HepG2 (cell line): ENCODE measurements around the gene DDX46. TPM values are rescaled to one million over a fixed set of nuclear protein-coding genes. Genes with fewer than 3 reads are reported as not detected.

Source experiments
- ATAC-seq: fragments of 200-7000 bp; cut with Tn5 transposase; 3 replicates; pipeline ENCODE4 v1.9.1; 2020; ENCODE audit warnings: mild to moderate bottlenecking, moderate library complexity
- Bru-seq: library from RNA; stranded (reverse); fragments of 400-500 nt; gene quantifications from one replicate; lab custom pipeline; 2021; lab: Mats Ljungman, UMichigan
- BruChase-seq, 2 experiments: library from RNA; stranded (reverse); fragments of 400-500 nt; gene quantifications; one replicate each; lab custom pipeline; 2021; lab: Mats Ljungman, UMichigan
- BruUV-seq: library from RNA; stranded (reverse); fragments of 400-500 nt; replicated peaks from 2 replicates; lab custom pipeline; 2021; lab: Mats Ljungman, UMichigan
- CTCF ChIA-PET: fragments of 300-600 bp; formaldehyde crosslinking; extraction: SDS; loops from one replicate; lab custom pipeline; 2021; ENCODE audit warnings: low total read pairs, inconsistent platforms, low intra/inter-chr PET ratio; lab: Yijun Ruan, JAX
- POLR2A ChIA-PET: fragments of 350-600 bp; sonication (Branson Sonifier 250); formaldehyde crosslinking; loops from one replicate; lab custom pipeline; 2020; ENCODE audit warnings: antibody characterized with exemption, inconsistent platforms; lab: Yijun Ruan, JAX
- DNase-seq: peaks from one replicate; pipeline ENCODE4 v3.0.0-alpha.2; 2015; ENCODE audit warnings: low spot score
- FAIRE-seq: peaks from 3 replicates; lab custom pipeline; 2011; peaks lifted over from hg19 to GRCh38; lab: Jason Lieb, UNC
- H2AFZ ChIP-seq: one replicate; pipeline ENCODE4 v1.6.1; 2011; ENCODE audit warnings: low read length, inconsistent platforms
- H3K27ac ChIP-seq: fragments of 300-600 bp; 3 replicates; pipeline ENCODE4 v1.8.0; 2011; ENCODE audit warnings: mixed run types, mild to moderate bottlenecking, mixed read lengths, low read length, inconsistent platforms; ENCODE audit not compliant: insufficient read depth; ENCODE audit errors: extremely low read length
- H3K27me3 ChIP-seq, 2 experiments: fragments of 200-600 bp in 1 of 2; 2 replicates in 1 of 2; 3 replicates in 1 of 2; pipeline versions ENCODE4 v1.6.0 to v1.8.0; 2011; ENCODE audit warnings: low read length in 2 of 2, mild to moderate bottlenecking in 2 of 2, moderate library complexity in 2 of 2, inconsistent platforms in 1 of 2; ENCODE audit not compliant: insufficient read depth in 2 of 2, control insufficient read depth in 1 of 2
- H3K36me3 ChIP-seq, 2 experiments: fragments of 200-600 bp in 1 of 2; replicated peaks in 1 of 2; 2 replicates in 1 of 2; 3 replicates in 1 of 2; pipeline versions ENCODE4 v1.5.1 to v1.8.0; 2011; ENCODE audit warnings: low read length in 2 of 2, inconsistent platforms in 1 of 2; ENCODE audit not compliant: insufficient read depth in 2 of 2, control insufficient read depth in 1 of 2
- H3K4me1 ChIP-seq: 2 replicates; pipeline ENCODE4 v1.5.1; 2012; ENCODE audit warnings: low read length, inconsistent platforms; ENCODE audit not compliant: insufficient read depth
- H3K4me2 ChIP-seq: 2 replicates; pipeline ENCODE4 v1.6.0; 2011; ENCODE audit warnings: low read depth, low read length, inconsistent platforms
- H3K4me3 ChIP-seq, 3 experiments: fragments of 200-600 bp in 1 of 3; sonication (generic), shearing (Covaris generic) in 1 of 3; replicated peaks in 1 of 3; 2 replicates each; pipeline ENCODE4 v1.5.1; 2011 to 2016; ENCODE audit warnings: low read length in 3 of 3, inconsistent platforms in 2 of 3, low read depth in 2 of 3, mild to moderate bottlenecking in 2 of 3, control low read depth in 1 of 3, mixed read lengths in 1 of 3; ENCODE audit not compliant: insufficient read depth in 1 of 3
- H3K79me2 ChIP-seq: one replicate; pipeline ENCODE4 v1.6.1; 2011; ENCODE audit warnings: low read length, inconsistent platforms; ENCODE audit not compliant: insufficient read depth
- H3K9ac ChIP-seq: 2 replicates; pipeline ENCODE4 v1.6.0; 2011; ENCODE audit warnings: mild to moderate bottlenecking, low read depth, low read length, inconsistent platforms; ENCODE audit not compliant: insufficient read depth
- H3K9me3 ChIP-seq: 2 replicates; pipeline ENCODE4 v1.5.1; 2012; ENCODE audit warnings: mild to moderate bottlenecking, low read length
- H4K20me1 ChIP-seq: 2 replicates; pipeline ENCODE4 v1.6.0; 2011; ENCODE audit warnings: inconsistent platforms, mild to moderate bottlenecking, low read length, moderate library complexity; ENCODE audit not compliant: insufficient read depth
- FOSL2 ChIP-seq: sonication (generic); formaldehyde crosslinking; IDR thresholded peaks from 2 replicates; pipeline ENCODE4 v1.4.0; 2020; ENCODE audit warnings: missing genetic modification reagents
- KLF16 ChIP-seq, 2 experiments: sonication (generic) in 1 of 2; formaldehyde crosslinking in 1 of 2; IDR thresholded peaks; 2 replicates each; pipeline versions ENCODE4 v1.6.1 to v1.8.0; 2016 to 2023; ENCODE audit warnings: missing genetic modification reagents in 2 of 2, missing compliant biosample characterization in 1 of 2
- MAF1 ChIP-seq: sonication (generic); formaldehyde crosslinking; IDR thresholded peaks from 2 replicates; pipeline ENCODE4 v1.5.0; 2020; ENCODE audit warnings: missing genetic modification reagents, borderline replicate concordance
- NKX3-1 ChIP-seq: sonication (generic); formaldehyde crosslinking; IDR thresholded peaks from 2 replicates; pipeline ENCODE4 v1.5.0; 2020; ENCODE audit warnings: missing genetic modification reagents
- PHF20 ChIP-seq: sonication (generic); formaldehyde crosslinking; IDR thresholded peaks from 2 replicates; pipeline ENCODE4 v1.5.0; 2020; ENCODE audit warnings: mild to moderate bottlenecking, missing genetic modification reagents
- ZFAT ChIP-seq: sonication (generic); formaldehyde crosslinking; conservative IDR thresholded peaks from 2 replicates; pipeline ENCODE4 v1.8.1; 2023; ENCODE audit warnings: missing genetic modification reagents, inconsistent platforms
- ZNF263 ChIP-seq: sonication (generic); formaldehyde crosslinking; IDR thresholded peaks from 2 replicates; pipeline ENCODE4 v1.4.0; 2020; ENCODE audit warnings: missing genetic modification reagents
- ZNF7 ChIP-seq: IDR thresholded peaks from 2 replicates; pipeline ENCODE4 v1.6.1; 2016; ENCODE audit warnings: missing biosample characterization, missing genetic modification reagents
- ZNF773 ChIP-seq: sonication (generic); formaldehyde crosslinking; IDR thresholded peaks from 2 replicates; pipeline ENCODE4 v1.4.0; 2020; ENCODE audit warnings: missing genetic modification reagents, borderline replicate concordance
- WGBS: methylation state at CpG from one replicate; pipeline ENCODE4 v1.1.6; 2017; ENCODE audit warnings: low lambda C conversion rate; 5-methylcytosine and 5-hydroxymethylcytosine counted together
- in situ Hi-C: cut with HindIII; loops from 2 replicates; pipeline ENCODE4 v1.10.0; 2017; ENCODE audit warnings: low pct_unique_long_range_greater_than_20kb; ENCODE audit not compliant: extremely low pct_ligation_motif_present
- intact Hi-C: fragments of 100-400 bp; cut with micrococcal nuclease; formaldehyde crosslinking; loops from one replicate; pipeline ENCODE4 v1.10.0; 2022; ENCODE audit not compliant: unreplicated experiment
- long read RNA-seq, 2 experiments: library from RNA in 1 of 2; library from polyadenylated mRNA in 1 of 2; stranded (forward) in 1 of 2; unstranded in 1 of 2; transcript quantifications; one replicate each; pipeline ENCODE4 v2.0.0, GENCODE V29; 2019 to 2022
- polyA minus RNA-seq, 3 experiments: library from RNA; depleted of rRNA, polyadenylated mRNA; stranded (reverse); fragments of >200 nt; gene quantifications; 2 replicates each; pipeline ENCODE4 v1.2.3, GENCODE V29; 2011; ENCODE audit warnings: low replicate concordance in 1 of 3
- polyA plus RNA-seq, 8 experiments: library from polyadenylated mRNA; depleted of rRNA in 3 of 8; stranded (reverse) in 7 of 8; unstranded in 1 of 8; fragments of >200 nt; fragmentation: Illumina TruSeq in 4 of 8; extraction: Trizol in 4 of 8; gene quantifications; 2 replicates each; pipeline versions ENCODE4 v1.2.1 to v1.2.3, GENCODE V29; 2011 to 2016; ENCODE audit warnings: low read depth in 4 of 8, missing spikeins in 1 of 8, mixed read lengths in 1 of 8; ENCODE audit not compliant: insufficient read depth in 1 of 8
- total RNA-seq, 5 experiments: library from RNA; depleted of rRNA; stranded (reverse); fragments of >200 nt; fragmentation: Illumina TruSeq; extraction: Trizol; gene quantifications; 2 replicates each; pipeline ENCODE4 v1.2.3, GENCODE V29; 2016; ENCODE audit warnings: low read depth in 1 of 5
- TF ChIP-seq, protein P1 (sequence below): IDR thresholded peaks from 2 replicates; pipeline ENCODE4 v1.6.1; 2016; ENCODE audit warnings: missing compliant biosample characterization, missing genetic modification reagents, borderline replicate concordance
- TF ChIP-seq, protein P2 (sequence below): sonication (generic); formaldehyde crosslinking; IDR thresholded peaks from 2 replicates; pipeline ENCODE4 v1.4.0; 2020; ENCODE audit warnings: missing genetic modification reagents

The DDX46 gene, protein sequence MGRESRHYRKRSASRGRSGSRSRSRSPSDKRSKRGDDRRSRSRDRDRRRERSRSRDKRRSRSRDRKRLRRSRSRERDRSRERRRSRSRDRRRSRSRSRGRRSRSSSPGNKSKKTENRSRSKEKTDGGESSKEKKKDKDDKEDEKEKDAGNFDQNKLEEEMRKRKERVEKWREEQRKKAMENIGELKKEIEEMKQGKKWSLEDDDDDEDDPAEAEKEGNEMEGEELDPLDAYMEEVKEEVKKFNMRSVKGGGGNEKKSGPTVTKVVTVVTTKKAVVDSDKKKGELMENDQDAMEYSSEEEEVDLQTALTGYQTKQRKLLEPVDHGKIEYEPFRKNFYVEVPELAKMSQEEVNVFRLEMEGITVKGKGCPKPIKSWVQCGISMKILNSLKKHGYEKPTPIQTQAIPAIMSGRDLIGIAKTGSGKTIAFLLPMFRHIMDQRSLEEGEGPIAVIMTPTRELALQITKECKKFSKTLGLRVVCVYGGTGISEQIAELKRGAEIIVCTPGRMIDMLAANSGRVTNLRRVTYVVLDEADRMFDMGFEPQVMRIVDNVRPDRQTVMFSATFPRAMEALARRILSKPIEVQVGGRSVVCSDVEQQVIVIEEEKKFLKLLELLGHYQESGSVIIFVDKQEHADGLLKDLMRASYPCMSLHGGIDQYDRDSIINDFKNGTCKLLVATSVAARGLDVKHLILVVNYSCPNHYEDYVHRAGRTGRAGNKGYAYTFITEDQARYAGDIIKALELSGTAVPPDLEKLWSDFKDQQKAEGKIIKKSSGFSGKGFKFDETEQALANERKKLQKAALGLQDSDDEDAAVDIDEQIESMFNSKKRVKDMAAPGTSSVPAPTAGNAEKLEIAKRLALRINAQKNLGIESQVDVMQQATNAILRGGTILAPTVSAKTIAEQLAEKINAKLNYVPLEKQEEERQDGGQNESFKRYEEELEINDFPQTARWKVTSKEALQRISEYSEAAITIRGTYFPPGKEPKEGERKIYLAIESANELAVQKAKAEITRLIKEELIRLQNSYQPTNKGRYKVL
- total RNA-seq (2016; rRNA removed; fragmentation: Illumina TruSeq; extraction: Trizol) (59.3 and 74.8 TPM in 2 replicates), polyA plus RNA-seq (2011; rRNA removed) (26.0 and 27.3 TPM in 2 replicates), polyA minus RNA-seq (2011; rRNA and poly(A)+ RNA removed; ENCODE audit: low replicate concordance) (29.9 and 61.5 TPM in 2 replicates), Bru-seq, nascent RNA (percentile 80 among the genes with signal in this experiment), BruChase-seq, experiment 1, labeled RNA remaining after a 6-hour chase (percentile 90 among the genes with signal in this experiment), BruChase-seq, experiment 2, labeled RNA remaining after a 2-hour chase (percentile 86 among the genes with signal in this experiment)
- 9.2 and 10.8 TPM in 2 replicates for total RNA-seq (2016; cell fraction: cytosol; rRNA removed; fragmentation: Illumina TruSeq; extraction: Trizol; ENCODE audit: low read depth)
- total RNA-seq (2016; cell fraction: insoluble cytoplasmic fraction; rRNA removed; fragmentation: Illumina TruSeq; extraction: Trizol): 57.7 and 74.7 TPM in 2 replicates
- 13.4 and 13.9 TPM in 2 replicates for total RNA-seq (2016; cell fraction: membrane; rRNA removed; fragmentation: Illumina TruSeq; extraction: Trizol)
- 56.2 and 63.4 TPM in 2 replicates for total RNA-seq (2016; cell fraction: nucleus; rRNA removed; fragmentation: Illumina TruSeq; extraction: Trizol)
- polyA plus RNA-seq (2011; cell fraction: cytosol; rRNA removed): 9.4 and 11.2 TPM in 2 replicates
- 33.3 and 43.1 TPM in 2 replicates for polyA plus RNA-seq (2011; cell fraction: nucleus; rRNA removed)
- polyA plus RNA-seq (2012): 36.2 and 43.7 TPM in 2 replicates
- 1.3 and 1.7 TPM in 2 replicates for polyA plus RNA-seq (2016; cell fraction: cytosol; fragmentation: Illumina TruSeq; extraction: Trizol; ENCODE audit: low read depth)
- polyA plus RNA-seq (2016; cell fraction: insoluble cytoplasmic fraction; fragmentation: Illumina TruSeq; extraction: Trizol; ENCODE audit: low read depth): 64.7 and 69.7 TPM in 2 replicates
- 5.2 and 6.1 TPM in 2 replicates for polyA plus RNA-seq (2016; cell fraction: membrane; fragmentation: Illumina TruSeq; extraction: Trizol; ENCODE audit: low read depth)
- polyA plus RNA-seq (2016; cell fraction: nucleus; fragmentation: Illumina TruSeq; extraction: Trizol; ENCODE audit: insufficient read depth, low read depth): 57.5 and 72.7 TPM in 2 replicates
- 20.5 and 24.4 TPM in 2 replicates for polyA minus RNA-seq (2011; cell fraction: cytosol; rRNA and poly(A)+ RNA removed)
- polyA minus RNA-seq (2011; cell fraction: nucleus; rRNA and poly(A)+ RNA removed): 82.6 and 87.2 TPM in 2 replicates
- long read RNA-seq, experiment 1, partial matches to known transcripts: 73 of 74 reads
- long read RNA-seq, experiment 1, other reads (novel, unspliced or antisense): 0 of 74 reads
- long read RNA-seq, experiment 2, partial matches to known transcripts: 56 of 73 reads
- long read RNA-seq, experiment 2, other reads (novel, unspliced or antisense): 17 of 73 reads

DNA sequence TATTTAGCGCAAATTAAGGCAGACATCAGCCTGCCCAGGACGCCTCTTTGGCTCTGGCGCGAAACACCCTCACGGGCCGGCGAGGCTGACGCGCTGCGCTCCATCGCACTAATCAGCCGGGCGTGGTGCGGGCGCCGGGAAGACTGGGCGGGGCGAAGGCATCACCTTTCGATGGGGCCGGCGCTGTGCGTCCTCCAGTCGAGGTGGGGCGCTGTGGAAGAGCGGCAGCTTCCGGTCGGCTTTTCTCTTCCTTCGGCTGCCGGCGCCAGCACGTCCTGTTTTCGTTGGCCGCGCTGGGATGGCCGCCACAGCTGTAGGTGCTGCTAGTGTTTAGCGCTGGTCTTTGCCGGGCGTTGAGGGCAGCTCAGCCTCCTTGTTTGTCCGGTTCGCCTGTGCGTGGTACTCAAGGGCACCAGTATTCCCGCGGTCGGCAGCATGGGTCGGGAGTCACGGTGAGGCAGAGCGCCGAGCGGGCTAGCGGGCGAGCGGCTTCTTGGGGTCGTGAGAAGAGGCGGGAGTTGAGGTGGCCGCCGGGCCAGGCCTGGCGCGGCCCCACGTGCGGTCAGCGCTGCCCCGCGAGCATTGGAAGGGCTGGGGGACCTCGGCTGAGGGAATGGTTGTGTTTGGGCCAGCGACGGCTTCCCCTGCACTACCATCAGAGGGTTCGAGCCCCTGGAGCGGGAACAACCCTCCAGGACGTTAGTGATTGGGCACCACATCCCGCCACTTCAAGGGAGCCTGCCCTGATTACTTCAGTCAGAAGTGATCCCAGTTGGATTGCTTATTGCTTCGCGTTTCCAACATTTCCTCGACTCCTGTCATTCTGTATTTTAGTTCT, at the start of gene DDX46:
TSS of gene DDX46 (plus strand) at position 276 of the 838 bp plus-strand sequence. CDS start at position 436, 160 bp downstream.
- peak; percentile 58 for FAIRE-seq
- peak; percentile 96 for TF ChIP-seq PHF20
- TF ChIP-seq, protein P1, sequence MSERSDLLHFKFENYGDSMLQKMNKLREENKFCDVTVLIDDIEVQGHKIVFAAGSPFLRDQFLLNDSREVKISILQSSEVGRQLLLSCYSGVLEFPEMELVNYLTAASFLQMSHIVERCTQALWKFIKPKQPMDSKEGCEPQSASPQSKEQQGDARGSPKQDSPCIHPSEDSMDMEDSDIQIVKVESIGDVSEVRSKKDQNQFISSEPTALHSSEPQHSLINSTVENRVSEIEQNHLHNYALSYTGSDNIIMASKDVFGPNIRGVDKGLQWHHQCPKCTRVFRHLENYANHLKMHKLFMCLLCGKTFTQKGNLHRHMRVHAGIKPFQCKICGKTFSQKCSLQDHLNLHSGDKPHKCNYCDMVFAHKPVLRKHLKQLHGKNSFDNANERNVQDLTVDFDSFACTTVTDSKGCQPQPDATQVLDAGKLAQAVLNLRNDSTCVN (CRISPR knock-in tag): peak; percentile 75
- TF ChIP-seq MAF1 (CRISPR knock-in tag): 0 out of 2 replicates have a peak, but pooled peaks have one; percentile 61
- TF ChIP-seq ZNF7 (CRISPR knock-in tag): peak; percentile 13; the same call in 1 of the 2 replicates
- TF ChIP-seq FOSL2: peak; percentile 43
- TF ChIP-seq ZNF773: no peak
- TF ChIP-seq, protein P2, sequence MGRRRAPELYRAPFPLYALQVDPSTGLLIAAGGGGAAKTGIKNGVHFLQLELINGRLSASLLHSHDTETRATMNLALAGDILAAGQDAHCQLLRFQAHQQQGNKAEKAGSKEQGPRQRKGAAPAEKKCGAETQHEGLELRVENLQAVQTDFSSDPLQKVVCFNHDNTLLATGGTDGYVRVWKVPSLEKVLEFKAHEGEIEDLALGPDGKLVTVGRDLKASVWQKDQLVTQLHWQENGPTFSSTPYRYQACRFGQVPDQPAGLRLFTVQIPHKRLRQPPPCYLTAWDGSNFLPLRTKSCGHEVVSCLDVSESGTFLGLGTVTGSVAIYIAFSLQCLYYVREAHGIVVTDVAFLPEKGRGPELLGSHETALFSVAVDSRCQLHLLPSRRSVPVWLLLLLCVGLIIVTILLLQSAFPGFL (CRISPR knock-in tag): no peak
- no peak for TF ChIP-seq ZFAT
- 0 out of 2 replicates have a peak, but pooled peaks have one; percentile 22 for TF ChIP-seq ZNF263 (CRISPR knock-in tag)
- peak; percentile 26 to 92; a peak in 2 of 4 replicates for TF ChIP-seq KLF16 (CRISPR knock-in tag; IDR thresholded peaks at IDR 0.05)
- no peak for TF ChIP-seq NKX3-1 (CRISPR knock-in tag)

More for the DNA sequence above, at the start of gene DDX46:
- Histone ChIP-seq H4K20me1 (peaks cover 6% of the 10 kb centered on the region), H3K4me3 (peak within 1 kb of the TSS; percentile 70 to 93 (median 76)), H3K36me3 (peaks cover 1 to 5% of the 10 kb centered on the region in 2 experiments; a peak in 4 of 5 replicates), H3K79me2 (peaks cover 48% of the 10 kb centered on the region), H3K9me3 (no peaks in the 10 kb centered on the region), H3K27me3 (no peaks in the 10 kb centered on the region; a peak in 1 of 5 replicates), H3K4me1 (peaks cover 30% of the 10 kb centered on the region), H2AFZ (peak within 1 kb of the TSS; percentile 60), H3K4me2 (peak within 1 kb of the TSS; percentile 84), H3K27ac (peak within 1 kb of the TSS; percentile 76), H3K9ac (peak within 1 kb of the TSS; percentile 93)
- intact Hi-C loops: loop anchor here (1.0 kb wide), 1 partner anchor 20 kb away; the partner anchor contains the start of gene CAMLG
- POLR2A ChIA-PET: interaction anchor here (0.5 to 3.4 kb wide), 12 partner anchors 8 to 146 kb away, joined by 3 to 18 read pairs (median 4); partner anchors contain the start of genes C5orf24, CAMLG and PCBD2
- in situ Hi-C loops: no loop called here
- peak; percentile 85 for DNase-seq
- under 1% methylated on average over 30 of the region's 73 CpGs for WGBS
- CTCF ChIA-PET: interaction anchor here (0.7 kb wide), 1 partner anchor 20 kb away, joined by 3 read pairs; the partner anchor contains the start of gene CAMLG
- ATAC-seq: peak; percentile 98
- TSS peak; percentile 71 for BruUV-seq
